Thoracic aorta (tissue), 2 donors: ENCODE results near the gene IL1A. TPM values are rescaled to one million over a fixed set of nuclear protein-coding genes. Genes with fewer than 3 reads are reported as not detected.
A peak's percentile ranks its signal among the peaks of the same experiment; 100 is the strongest.

Source experiments
- ATAC-seq: fragments of 150-250 bp; one replicate; pipeline ENCODE4 v1.8.0; 2017; ENCODE audit warnings: low read depth; ENCODE audit not compliant: insufficient number of reproducible peaks, low FRiP score
- DNase-seq: peaks from one replicate; pipeline ENCODE4 v3.0.0-alpha.2; 2020; ENCODE audit warnings: low spot score
- H3K27ac ChIP-seq, 2 donors: fragments of 200-600 bp; sonication (generic); 1 replicate in 1 of 2; 2 replicates in 1 of 2; pipeline ENCODE4 v1.5.1; 2016; ENCODE audit warnings: mild to moderate bottlenecking in 2 of 2, moderate library complexity in 2 of 2
- H3K27me3 ChIP-seq: fragments of 200-600 bp; sonication (generic); replicated peaks from 2 replicates; pipeline ENCODE4 v1.6.0; 2016; ENCODE audit warnings: mild to moderate bottlenecking; ENCODE audit not compliant: insufficient read depth
- H3K36me3 ChIP-seq: fragments of 200-600 bp; sonication (generic); one replicate; pipeline ENCODE4 v1.5.1; 2016
- H3K4me1 ChIP-seq, 2 donors: fragments of 200-600 bp; sonication (generic); 1 replicate in 1 of 2; 2 replicates in 1 of 2; pipeline versions ENCODE4 v1.5.1 to v1.6.0; 2016; ENCODE audit warnings: low read depth in 2 of 2, mild to moderate bottlenecking in 1 of 2; ENCODE audit not compliant: control insufficient read depth in 1 of 2
- H3K4me3 ChIP-seq: fragments of 200-600 bp; sonication (generic); 2 replicates; pipeline ENCODE4 v1.5.1; 2016; ENCODE audit warnings: mild to moderate bottlenecking
- H3K9me3 ChIP-seq: fragments of 200-600 bp; sonication (generic); 2 replicates; pipeline ENCODE4 v1.5.1; 2016
- total RNA-seq, 2 donors: library from RNA; depleted of rRNA; stranded (reverse); fragments of >200 nt; gene quantifications; one replicate each; pipeline versions ENCODE4 v1.1.0 to v1.2.3, GENCODE V29; 2016
- TF ChIP-seq, protein P1 (sequence below): fragments of 200-600 bp; sonication (generic); IDR thresholded peaks from one replicate; pipeline ENCODE4 v1.5.1; 2019; ENCODE audit warnings: antibody characterized with exemption

Gene IL1A
- total RNA-seq, 2 donors from 2014 or later: 0.56 TPM; not detected in 1

DNA sequence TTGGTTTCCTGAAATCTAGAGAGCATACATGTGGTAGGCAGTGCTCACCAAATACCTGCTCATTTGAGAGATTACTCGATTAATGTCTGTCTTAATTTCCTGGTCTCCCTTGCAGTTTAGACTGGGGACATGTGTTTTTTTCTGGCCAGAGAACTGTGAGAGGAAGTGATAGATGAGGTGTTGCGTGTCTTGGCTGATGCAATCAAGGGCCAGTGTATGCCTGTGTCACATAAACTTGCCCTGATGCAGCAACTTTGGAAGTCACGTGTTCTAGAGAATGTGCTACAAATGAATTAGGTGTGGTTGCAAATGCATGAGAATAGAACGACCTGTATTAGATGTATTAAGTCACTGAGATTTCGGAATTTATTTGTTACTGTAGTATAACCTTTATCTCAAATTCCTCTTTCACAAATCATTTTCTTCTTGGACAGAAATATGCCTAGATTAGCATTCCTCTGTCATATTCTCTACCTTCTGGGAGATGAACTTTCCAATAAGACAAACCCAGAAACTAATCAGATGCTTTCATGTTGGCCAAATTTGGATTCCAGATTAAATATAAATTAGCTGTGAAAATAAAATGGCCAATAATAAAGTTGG, 9.9 kb upstream of the IL1A start:
- no peak for ATAC-seq
- Histone ChIP-seq H3K4me1 (no peaks in the 10 kb centered on the region), H3K27ac (no peak overlapping the region), H3K36me3 (no peaks in the 10 kb centered on the region), H3K9me3 (no peaks in the 10 kb centered on the region), H3K4me3 (no peak overlapping the region), H3K27me3 (no peaks in the 10 kb centered on the region)
- TF ChIP-seq, protein P1, sequence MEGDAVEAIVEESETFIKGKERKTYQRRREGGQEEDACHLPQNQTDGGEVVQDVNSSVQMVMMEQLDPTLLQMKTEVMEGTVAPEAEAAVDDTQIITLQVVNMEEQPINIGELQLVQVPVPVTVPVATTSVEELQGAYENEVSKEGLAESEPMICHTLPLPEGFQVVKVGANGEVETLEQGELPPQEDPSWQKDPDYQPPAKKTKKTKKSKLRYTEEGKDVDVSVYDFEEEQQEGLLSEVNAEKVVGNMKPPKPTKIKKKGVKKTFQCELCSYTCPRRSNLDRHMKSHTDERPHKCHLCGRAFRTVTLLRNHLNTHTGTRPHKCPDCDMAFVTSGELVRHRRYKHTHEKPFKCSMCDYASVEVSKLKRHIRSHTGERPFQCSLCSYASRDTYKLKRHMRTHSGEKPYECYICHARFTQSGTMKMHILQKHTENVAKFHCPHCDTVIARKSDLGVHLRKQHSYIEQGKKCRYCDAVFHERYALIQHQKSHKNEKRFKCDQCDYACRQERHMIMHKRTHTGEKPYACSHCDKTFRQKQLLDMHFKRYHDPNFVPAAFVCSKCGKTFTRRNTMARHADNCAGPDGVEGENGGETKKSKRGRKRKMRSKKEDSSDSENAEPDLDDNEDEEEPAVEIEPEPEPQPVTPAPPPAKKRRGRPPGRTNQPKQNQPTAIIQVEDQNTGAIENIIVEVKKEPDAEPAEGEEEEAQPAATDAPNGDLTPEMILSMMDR: no peak
- DNase-seq: peak; percentile 15

DNA sequence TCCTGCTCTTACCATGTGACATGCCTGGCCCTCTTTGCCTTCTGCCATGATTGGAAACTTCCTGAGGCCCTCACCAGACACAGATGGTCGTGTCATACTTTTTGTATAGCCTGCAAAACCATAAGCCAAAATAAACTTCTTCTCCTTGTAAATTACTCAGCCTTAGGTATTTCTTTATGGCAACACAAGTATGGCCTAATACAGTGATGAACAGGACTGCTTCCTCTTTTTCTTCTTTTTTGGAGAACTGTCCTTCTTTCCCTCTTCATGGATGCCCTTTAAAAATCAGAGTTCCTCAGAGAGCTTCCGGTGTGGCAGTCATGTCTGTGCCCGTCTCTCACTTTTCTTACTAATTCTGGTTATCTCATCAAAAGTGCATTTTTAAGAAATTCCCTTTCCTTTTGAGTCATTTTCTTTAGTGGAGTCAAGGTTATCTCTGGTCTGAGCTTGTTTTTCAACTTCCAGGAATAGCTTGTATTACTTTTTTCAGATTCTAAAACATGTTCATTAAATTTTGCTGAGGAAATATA, 9.2 kb upstream of the IL1A start:
- DNase-seq (no peak), ATAC-seq (no peak)
- Histone ChIP-seq H3K36me3 (no peaks in the 10 kb centered on the region), H3K9me3 (no peaks in the 10 kb centered on the region), H3K4me1 (no peaks in the 10 kb centered on the region), H3K27me3 (no peaks in the 10 kb centered on the region), H3K27ac (no peak overlapping the region), H3K4me3 (no peak overlapping the region)
- TF ChIP-seq, protein P1: no peak

DNA sequence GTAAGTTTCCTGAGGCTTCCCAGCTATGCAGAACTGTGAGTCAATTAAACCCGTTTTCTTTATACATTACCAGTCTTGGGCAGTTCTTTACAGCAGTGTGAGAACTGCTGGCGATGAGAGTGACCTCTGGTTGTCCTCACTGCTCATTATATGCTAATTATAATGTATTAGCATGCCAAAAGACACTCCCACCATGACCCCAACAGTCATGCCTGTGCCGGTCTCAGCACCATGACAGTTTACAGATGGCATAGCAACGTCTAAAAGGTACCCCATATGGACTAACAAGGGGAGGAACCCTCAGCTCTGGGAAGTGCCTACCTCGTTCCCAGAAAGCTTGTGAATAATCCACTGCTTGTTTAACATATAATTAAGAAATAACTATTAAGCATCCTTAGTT, 8.1 kb upstream of the IL1A start:
- ATAC-seq (no peak), DNase-seq (no peak)
- H3K27me3 ChIP-seq: no peaks in the 10 kb centered on the region
- no peak overlapping the region for H3K27ac ChIP-seq
- TF ChIP-seq, protein P1: no peak
- no peaks in the 10 kb centered on the region for H3K9me3 ChIP-seq
- no peak overlapping the region for H3K4me3 ChIP-seq
- no peaks in the 10 kb centered on the region for H3K36me3 ChIP-seq
- H3K4me1 ChIP-seq: no peaks in the 10 kb centered on the region

DNA sequence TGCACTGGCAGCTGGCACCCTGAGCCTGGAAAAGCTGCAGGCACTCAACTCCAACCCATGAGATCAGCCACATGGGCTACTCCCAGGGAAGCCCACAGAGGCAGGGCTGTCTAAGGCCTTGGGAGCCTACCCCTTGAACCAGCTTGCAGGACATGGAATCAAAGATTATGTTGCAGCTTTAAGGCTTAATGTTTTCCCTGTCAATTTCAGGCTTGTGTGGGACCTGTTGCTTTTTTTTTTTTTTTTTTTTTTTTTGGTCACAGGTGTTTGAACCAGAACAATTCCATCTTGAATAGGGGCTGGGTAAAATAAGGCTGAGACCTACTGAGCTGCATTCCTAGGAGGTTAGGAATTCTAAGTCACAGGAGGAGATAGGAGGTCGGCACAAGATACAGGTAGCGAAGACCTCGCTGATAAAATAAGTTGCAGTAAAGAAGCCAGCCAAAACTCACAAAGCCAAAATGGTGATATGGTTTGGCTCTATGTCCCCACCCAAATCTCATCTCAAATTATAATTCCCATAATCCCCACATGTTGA, 7.5 kb upstream of the IL1A start:
- Histone ChIP-seq H3K9me3 (no peaks in the 10 kb centered on the region), H3K4me1 (no peaks in the 10 kb centered on the region), H3K27ac (no peak overlapping the region), H3K4me3 (no peak overlapping the region), H3K36me3 (no peaks in the 10 kb centered on the region), H3K27me3 (no peaks in the 10 kb centered on the region)
- TF ChIP-seq, protein P1: no peak
- DNase-seq (no peak), ATAC-seq (no peak)

DNA sequence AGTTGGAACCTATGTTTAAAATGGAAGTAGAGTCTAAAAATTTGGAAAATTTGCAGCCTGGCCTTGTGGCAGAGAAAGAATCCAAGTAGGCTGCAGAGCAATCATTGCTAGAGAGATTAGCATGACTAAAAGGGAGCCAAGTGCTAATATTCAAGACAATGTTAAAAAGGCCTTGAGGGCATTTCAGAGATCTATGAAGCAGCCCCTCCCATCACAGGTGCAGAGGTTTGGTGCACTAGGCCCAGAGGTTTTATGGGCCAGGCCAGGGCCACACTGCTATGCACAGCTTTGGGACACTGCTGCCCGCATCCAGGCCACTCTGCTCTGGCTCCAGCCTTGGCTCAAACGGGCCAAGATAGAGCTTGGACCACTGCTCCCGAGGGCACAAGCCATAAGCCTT, 6.7 kb upstream of the IL1A start:
- ATAC-seq (no peak), DNase-seq (no peak)
- H3K36me3 ChIP-seq: no peaks in the 10 kb centered on the region
- TF ChIP-seq, protein P1: no peak
- no peak overlapping the region for H3K27ac ChIP-seq
- no peak overlapping the region for H3K4me3 ChIP-seq
- H3K9me3 ChIP-seq: no peaks in the 10 kb centered on the region
- no peaks in the 10 kb centered on the region for H3K4me1 ChIP-seq
- no peaks in the 10 kb centered on the region for H3K27me3 ChIP-seq
